Midbrain (tissue), 1 donor: ENCODE data around the gene AGO1.
"Not testable (repeated sequence)": the region's sequence is repeated elsewhere in the genome, so short reads cannot be mapped to it uniquely, and the experiment has no call there.

Experiments used
- DNase-seq: peaks from one replicate; lab custom pipeline; 2025; lab: John Stamatoyannopoulos, UW

The AGO1 gene

DNA sequence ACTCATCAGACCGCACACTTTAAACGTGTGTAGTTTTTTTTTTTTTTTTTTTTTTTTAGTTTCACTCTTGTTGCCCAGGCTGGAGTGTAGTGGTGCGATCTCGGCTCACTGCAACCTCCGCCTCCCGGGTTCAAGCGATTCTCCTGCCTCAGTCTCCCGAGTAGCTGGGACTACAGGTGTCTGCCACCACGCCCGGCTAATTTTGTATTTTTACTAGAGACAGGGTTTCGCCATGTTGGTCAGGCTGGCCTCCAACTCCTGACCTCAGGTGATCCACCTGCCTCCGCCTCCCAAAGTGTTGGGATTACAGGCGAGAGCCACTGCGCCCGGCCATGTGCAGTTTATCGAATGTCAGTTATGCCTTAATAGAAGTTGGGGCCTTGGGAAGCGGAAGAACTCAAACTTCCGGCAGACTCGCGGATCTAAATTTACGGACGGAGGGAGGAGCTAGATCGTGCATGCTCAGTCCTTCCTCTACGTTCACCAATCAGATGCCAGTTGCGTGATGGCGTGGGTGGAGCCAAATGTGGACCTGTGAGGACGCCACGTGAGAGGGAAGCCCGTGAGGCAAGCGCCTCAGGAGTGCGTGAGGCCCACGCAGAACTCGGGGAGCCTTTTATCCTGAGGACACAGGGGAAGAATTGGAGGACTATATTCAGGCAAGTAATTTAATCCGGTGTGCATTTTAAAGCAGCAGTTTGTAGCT is 13.6 kb upstream of the AGO1 start:
- DNase-seq = not testable (repeated sequence)

DNA sequence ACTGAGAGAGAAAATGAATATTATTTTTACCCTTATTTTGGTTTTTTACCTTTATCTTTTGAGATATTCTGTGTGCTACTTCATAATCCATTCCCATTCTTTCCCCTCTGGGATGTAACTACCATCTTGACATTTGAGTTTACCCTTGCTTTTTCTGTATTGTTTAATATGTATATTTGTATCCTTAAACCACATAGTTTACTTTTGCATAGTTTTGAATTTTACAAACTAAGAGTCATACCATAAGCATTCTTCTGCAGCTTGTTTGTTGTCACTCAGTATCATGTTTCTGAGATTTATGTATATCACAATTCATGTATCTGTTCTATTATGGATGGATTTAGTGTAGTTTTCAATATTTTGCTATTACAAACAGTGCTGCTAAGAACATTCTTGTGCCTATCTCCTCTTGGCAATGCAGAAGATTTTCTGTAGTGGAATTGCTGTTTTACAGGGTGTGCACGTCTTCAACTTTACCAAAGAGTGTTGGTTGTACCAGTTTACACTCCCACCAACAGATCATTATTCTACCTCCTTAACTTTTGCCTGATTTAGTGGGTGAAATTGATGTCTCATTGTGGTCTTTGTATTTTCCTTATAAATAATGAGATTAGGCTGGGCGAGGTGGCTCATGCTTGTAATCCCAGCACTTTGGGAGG is 12.2 kb upstream of the AGO1 start:
- no peak for DNase-seq

DNA sequence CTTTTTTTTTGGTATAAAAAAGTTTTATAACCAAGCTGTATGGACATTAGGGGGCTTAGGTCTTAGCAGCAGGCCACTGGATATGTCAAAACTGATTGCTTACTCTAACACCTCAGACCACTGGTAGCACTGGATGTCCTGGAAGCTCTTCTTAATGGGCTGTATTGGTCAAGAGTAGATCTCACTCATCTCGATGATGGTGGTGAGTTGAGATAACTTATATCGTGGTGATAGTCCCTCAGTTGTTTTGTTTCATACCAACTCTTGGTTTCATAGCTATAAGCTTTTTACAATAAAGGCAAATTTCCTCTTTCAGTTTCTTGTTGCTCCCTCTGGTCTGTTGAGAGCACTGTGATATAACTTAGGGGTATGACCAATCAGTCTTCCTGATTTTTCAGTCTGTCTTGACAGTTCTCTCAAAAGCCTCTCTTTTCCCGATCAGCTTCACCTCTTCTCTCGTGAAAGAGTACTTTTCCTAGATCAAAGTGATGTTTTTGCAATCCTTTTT is 9.7 kb upstream of the AGO1 start:
- no peak for DNase-seq

DNA sequence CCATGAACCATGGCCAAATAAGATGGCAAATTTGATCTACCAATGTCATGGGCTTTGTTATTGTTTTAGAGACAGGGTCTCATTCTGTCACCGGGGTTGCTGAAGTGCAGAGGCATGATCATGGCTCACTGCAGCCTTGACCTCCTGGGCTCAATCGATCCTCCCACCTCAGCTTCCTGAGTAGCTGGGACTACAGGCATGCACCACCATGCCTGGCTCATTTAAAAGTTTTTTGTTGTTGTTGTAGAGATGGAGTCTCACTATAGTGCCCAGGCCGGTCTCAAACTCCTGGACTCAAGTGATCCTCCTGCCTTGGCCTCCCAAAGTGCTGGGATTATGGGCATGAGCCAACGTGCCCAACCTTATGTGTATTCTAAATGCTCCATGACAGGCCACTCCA is 8.9 kb upstream of the AGO1 start:
- not testable (repeated sequence) for DNase-seq

DNA sequence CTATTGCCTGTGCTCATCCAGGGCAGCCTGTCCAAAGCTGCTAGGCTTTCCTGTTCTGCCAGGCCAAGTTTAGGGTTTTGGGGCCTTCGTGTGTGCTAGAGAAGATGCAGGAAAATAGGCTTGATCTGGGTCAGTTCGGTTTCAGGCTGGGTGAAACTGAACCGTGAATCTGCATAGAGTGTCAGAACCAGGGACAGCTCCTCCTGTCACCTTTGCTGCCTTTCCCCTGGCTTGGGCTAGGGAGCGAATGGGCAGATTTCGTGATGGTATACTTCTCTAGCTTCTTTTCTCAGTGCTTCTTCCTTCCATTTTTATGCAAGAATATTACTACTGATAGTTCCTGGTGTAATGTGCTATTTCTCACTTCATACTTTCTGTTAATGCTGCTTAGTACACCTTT is 6.0 kb upstream of the AGO1 start:
- no peak for DNase-seq

DNA sequence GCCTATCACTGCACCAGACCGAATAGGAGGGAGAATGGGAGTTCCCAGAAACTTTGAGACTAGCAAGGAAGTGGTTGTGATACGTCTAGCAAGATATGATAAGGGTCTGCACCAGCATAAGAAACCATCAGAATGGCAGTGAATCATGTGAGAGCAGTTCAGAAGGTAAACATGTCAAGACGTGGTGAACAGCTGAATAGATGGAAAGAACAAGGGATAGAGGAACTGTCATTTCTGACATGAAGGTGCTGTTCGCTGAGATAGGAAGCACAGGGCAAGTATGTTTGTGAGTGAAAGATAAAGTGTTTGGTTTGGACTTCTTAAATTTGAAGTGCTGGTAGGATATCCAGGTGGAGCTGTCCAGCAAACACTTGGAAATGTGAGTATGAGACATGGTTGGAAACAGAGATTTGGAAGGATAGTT is 1.1 kb upstream of the AGO1 start:
- no peak for DNase-seq

DNA sequence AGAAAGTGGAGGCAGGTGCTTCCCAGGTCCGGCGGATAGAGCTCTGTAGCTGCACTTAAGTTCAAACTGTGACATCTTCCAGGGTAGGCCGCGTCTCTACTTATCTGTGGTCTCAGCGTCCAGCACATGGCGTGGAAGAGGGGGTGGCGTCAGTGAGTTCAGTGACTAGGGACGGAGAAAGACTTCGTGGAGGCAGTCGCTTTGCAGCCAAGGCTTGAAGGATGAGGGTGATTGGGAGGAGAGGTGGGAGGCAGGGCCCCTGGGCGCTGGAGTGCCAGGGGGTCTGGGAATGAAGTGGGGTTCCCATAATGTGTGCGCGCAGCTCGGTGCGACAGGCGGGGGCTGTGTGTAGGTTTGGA is 444 bp upstream of the AGO1 start:
- no peak for DNase-seq

DNA sequence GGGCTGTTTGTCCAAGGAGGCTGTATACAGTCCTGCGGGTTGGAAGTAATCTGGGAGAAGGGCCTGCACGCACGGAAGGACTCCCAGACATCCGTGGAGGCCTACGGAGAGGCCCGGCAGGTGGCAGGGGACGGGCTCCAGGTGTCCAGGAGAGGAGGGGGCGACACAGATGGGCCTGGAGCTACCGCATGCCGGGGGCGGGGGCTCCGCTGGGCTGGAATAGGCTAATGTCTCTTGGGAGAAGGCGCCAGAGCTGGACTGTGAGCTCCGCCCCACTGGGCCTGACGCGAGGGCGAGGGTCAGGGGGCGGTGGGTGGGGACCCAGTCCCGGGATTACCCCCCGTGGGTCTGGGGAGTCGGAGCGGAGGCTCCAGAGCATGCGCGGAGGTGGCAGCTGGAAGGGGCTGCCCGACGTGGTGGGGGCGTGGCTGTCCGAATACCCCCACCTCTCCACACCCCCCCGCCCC is 659 bp downstream of the AGO1 start:
- DNase-seq = no peak

DNA sequence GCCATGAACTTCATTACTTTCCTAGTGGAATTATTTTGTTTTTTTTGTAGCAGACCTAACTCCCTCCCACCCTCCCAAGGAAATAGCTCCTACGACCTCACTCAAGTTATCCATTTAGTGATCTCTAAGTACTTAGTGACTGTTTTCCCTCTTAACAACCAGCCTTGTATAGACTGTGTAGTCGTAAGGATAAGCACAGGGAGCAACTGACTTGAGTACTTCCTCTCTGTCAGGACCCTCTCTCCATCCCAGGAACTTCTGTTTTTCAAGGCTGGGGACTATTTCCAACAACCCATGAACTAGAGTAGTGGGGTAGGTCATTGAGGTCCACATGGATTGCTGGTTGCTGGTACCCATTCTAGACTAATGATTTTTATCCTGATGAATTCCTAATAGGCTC is 1.9 kb downstream of the AGO1 start:
- no peak for DNase-seq

DNA sequence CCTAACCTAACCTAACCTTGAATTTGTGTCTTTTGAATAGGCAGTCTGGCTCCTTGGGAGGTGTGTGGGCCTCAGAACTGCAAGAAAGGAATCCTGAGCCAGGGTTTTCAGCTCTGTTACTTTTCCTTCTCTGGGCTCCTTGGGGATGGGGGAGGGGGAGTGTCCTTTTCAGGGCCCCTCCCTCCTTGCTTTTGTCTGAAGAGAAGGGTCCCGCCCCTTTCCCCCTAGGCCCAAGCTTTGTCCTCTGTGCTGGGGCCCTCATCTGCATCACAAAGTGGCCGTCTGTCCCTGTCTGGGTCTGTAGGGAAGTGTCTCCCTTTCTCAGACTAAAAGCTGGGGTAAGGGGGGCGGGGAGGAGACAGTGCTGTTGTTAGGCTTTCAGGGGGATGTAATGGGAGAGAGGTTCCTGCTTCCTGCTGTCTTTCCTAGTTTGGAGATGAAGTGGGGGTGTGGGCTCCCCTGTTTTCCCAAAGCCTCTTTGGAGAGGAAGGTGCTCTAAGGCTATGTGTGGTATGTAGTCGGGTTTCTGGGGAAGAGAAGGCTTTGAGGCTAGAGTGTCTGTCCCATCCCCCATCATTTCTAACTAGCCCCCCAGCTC is 3.1 kb downstream of the AGO1 start:
- DNase-seq = no peak

DNA sequence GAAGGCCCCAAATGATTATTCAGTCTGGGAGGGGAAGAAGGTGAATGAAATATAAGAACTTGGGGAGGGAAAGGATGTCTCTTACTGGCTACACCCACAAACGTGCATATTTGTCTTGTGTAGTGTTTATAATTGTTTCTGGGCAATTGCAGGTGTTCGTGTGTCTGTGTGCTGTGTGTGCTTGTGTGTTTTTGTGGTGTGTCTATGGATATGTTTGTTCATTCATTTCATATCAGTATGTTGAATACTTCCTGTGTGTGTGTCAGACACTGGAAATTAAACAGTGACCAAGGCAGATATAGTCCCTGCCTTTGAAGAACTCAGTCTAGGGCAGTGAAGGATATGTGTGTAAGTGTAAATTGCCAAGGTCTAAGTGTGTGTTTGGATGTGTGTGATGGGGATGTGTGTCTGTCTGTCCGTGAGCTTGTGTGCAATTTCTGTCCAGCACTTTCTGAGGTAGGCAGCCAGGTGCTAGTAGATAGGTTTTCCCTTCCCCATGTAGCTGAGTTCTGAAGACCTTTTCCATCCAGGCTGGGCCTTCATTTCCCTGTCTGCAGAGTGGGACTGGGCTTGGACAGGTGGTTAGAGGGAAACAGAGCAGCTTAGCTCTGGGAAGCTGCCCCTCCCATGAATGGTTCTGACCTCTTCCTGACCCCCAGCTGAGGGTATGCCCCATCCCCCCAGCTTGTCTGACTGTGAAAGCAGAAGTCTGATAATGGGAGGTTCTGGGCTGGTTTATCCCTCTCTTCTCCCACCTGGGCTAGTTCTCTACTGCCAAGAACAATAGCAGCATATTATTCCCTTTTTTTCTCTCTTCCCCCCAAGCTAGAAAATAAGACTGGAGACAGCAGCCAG is 3.8 kb downstream of the AGO1 start:
- no peak for DNase-seq

DNA sequence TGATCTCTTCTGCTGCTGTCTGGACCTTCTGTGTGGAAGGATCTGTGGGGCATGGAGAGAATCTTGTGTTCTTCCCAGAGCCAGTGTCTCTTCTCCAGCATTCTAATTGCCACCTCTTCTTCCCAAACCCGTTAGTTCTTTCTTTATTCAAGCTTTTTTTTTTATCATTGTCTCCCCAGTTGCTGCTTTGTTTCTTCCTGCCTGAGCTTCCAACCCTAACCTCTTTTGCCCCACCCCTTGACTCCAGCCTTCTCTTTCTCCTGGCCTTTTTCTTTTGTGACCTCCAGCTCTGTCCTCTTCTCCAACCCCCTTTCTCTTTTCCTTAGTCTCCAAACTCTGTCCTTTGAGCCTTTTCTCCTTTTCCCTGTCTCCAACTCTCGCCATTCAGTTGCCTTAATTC is 4.5 kb downstream of the AGO1 start:
- no peak for DNase-seq

DNA sequence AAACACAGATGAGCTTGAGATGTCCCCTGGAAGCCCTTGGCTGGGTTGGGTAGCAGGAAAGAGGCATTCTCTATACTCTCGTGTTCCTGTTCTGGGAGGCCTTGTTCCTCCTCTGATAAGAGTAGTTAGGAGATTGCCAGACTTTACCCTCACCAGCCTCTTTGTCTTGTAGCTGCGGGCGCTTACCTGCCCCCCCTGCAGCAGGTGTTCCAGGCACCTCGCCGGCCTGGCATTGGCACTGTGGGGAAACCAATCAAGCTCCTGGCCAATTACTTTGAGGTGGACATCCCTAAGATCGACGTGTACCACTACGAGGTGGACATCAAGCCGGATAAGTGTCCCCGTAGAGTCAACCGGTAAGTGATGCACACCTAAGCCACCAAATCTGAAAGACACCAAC is 5.2 kb downstream of the AGO1 start:
- DNase-seq = no peak

DNA sequence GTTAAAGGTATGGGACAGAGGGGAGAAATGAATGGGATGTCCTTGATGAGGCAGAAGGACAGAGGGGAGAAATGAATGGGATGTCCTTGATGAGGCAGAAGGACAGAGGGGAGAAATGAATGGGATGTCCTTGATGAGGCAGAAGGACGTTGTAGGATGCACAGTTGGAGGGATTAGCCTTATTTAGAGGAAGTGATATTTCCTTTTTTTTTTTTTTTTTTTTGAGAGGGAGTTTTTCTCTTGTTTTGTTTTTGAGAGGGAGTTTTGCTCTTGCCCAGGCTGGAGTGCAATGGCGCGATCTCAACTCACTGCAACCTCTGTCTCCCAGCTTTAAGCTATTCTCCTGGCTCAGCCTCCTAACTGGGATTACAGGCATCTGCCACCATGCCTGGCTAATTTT is 6.0 kb downstream of the AGO1 start:
- DNase-seq = not testable (repeated sequence)

DNA sequence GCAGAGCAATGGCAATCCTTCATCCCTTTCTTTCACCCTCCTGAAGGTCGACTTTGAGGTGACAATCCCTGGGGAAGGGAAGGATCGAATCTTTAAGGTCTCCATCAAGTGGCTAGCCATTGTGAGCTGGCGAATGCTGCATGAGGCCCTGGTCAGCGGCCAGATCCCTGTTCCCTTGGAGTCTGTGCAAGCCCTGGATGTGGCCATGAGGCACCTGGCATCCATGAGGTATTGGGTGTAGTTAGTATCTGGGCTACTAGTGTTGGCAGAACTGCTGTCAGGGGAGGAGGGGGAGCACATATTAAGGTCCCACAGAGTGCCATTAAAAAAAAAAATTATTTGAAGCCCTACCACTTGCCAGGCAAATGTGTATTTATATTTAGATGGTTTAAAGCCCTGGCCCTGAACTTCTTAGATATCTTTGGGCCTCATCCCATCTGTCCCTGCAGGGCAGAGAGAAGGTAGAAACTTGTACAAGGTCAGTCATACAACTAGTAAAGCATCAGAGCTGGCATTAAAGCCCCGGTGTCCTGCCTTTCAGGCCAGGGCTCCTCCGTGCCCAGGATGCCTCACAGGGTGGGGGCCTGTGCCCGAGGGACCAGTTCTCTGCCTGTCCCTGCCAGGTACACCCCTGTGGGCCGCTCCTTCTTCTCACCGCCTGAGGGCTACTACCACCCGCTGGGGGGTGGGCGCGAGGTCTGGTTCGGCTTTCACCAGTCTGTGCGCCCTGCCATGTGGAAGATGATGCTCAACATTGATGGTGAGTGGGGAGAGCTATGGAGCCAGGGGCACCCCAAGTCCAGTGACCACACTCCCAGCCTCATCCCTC is 10.3 kb downstream of the AGO1 start:
- DNase-seq = no peak

DNA sequence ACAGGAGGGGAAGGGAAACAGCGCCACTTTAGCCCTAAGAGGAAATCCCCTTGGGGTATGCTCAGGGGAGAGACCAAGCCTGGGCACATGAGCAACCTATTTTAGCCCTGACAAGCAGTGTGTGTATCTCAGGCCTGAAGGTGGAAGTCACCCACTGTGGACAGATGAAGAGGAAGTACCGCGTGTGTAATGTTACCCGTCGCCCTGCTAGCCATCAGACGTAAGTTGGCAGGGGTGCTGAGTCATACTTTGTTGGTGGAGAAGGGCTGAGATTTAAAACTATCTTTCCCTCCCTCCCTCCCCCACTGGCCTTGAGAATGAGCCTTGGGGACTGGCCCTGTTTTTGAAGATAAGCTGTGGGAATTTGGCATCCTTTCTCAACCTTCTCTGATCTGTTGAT is 11.2 kb downstream of the AGO1 start:
- peak; percentile 28 for DNase-seq

DNA sequence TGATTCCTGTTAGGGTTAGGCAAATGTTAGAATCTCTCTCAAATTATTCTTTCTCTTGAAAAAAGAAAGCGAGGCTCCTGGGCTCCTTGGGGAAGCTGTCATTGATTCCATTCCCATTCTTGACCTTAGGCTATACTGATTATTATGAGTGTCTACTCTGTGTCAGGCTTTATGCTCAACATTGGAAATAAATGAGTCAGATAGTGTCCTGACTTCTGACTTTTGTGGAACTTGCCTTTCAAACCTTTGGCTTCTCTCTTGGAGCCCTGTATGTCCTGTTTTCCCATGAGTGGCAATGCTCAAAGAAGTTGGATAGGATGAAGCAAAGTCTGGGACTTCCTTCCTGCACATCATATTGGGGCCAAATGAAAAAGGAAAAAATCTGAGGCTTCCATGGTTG is 11.6 kb downstream of the AGO1 start:
- no peak for DNase-seq

DNA sequence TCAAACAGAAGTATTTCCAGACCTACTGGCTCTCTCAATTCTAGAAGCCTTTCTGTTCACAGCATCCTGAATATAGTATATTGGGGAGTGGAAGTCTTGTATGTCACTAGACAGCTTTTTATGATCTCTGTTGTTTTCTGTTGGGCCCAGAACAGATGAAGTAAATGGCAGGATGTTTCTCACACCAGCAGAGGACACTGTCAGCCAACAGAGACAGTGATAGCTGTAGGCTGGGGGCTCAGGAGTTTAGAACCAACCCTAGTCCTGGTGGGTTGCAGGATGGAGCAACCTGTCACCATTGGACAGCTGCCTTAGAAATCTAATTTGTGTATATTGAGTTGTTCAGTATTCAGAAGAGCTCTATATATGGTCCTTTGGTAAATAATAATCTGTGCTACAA is 16.9 kb downstream of the AGO1 start:
- no peak for DNase-seq

DNA sequence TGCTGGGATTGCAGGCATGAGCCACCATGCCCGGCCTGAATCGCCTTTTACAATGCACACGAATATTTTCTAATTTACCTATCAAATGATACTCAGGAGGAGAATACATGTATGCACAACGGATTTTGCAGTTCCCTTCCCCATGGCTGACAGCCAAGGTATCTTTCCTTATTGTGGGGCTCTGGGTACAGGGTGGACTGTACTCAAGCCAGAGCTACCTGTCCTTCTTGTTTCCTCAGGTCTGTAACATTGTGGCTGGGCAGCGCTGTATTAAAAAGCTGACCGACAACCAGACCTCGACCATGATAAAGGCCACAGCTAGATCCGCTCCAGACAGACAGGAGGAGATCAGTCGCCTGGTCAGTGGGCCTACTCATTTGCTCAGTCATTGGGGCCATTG is 18.2 kb downstream of the AGO1 start:
- DNase-seq = no peak

DNA sequence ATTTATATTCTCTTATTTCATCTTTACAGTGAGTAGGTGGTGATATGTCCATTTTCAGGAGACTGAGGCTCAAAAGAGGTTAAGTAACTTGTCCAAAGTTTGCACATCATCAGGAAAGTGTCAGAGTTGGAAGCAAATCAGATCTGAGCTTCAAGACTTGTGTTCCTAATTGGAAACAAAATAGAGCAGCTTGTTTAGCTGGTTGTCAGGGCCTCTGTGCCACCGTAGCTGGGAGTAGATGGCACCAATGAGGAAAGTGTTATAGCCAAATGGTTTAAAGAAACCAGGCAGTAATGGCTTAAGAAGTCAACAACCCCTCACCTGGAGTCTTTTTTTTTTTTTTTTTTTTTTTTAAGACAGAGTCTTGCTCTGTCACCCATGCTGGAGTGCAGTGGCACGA is 19.7 kb downstream of the AGO1 start:
- DNase-seq = no peak

DNA sequence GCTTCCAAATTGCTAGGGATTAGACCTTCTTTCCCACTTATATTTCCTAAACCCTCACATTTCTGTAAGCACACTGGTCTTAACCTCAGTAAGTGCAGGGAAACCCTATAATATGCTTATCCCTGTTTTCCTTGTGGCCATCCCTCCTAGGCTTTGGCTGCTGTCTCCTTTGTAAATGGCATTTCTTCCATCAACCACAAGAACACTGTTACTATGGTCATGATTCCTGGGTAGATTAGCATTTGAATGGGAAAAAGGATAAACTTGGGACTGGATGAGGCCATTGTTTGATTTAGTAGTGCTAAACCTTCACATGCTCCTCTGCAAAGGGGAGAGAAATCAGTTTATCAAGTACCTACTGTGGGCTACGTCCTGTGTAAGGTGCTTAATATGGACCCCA is 31.7 kb downstream of the AGO1 start:
- no peak for DNase-seq

DNA sequence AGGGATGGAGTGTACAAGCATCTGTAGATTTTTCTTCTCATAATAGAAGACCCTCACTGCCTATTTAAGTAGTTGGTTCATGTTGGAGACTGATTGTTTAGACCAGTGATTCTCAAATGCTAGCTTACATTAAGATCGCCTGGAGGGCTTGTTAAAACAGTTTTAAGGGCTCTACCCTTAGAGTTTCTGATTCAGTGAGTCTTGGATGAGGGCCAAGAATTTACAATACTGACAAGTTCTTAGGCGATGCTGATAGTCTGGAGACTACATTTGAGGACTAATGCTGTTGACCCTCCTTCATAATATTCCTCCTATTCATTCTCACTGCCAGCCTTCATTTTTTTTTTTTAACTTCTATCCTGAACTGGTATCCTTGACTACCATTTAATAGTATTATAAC is 32.7 kb downstream of the AGO1 start:
- no peak for DNase-seq
